ENCODE results near the gene CHST12. TPM values are rescaled to one million over a fixed set of nuclear protein-coding genes. Genes with fewer than 3 reads are reported as not detected.
A peak's percentile ranks its signal among the peaks of the same experiment; 100 is the strongest.
"Not testable (repeated sequence)": the region's sequence is repeated elsewhere in the genome, so short reads cannot be mapped to it uniquely, and the experiment has no call there.

CHST12 gene
- total RNA-seq, 1 donor from 2014 or later = 29.8 TPM

DNA sequence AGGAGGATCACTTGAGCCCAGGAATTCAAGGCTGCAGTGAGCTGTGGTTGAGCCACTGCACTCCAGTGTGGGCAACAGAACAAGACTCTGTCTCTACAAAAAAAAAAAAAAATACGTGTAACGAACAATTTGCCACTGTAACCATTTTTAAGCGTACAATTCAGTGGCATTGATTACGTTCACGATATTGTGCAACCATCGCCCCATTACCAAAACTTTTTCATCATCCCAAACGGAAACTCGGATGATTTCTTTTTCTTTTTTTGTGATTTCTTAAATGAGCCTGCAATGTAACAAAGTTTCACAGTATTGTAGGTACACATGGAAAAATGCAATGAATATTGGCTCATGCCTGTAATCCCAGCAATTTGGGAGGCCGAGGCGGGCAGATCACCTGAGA is 63.3 kb downstream of the CHST12 start:
- Histone ChIP-seq H3K36me3 (no peaks in the 10 kb centered on the region), H3K27me3 (no peaks in the 10 kb centered on the region), H3K4me1 (peaks cover 5% of the 10 kb centered on the region), H3K9me3 (no peaks in the 10 kb centered on the region), H3K27ac (no peak overlapping the region), H3K4me3 (no peak overlapping the region)
- no peak for ATAC-seq
- intact Hi-C loops (cut with DNase I) = no loop called here
- no peak for DNase-seq
- TF ChIP-seq CTCF (IDR thresholded peaks at IDR 0.05) = no peak

- no peak overlapping the region for H3K27ac ChIP-seq
- intact Hi-C loops (cut with DNase I) = no loop called here
- H3K9me3 ChIP-seq = no peaks in the 10 kb centered on the region
- H3K4me1 ChIP-seq = peaks cover 7% of the 10 kb centered on the region
- H3K4me3 ChIP-seq = no peak overlapping the region
- H3K36me3 ChIP-seq = no peaks in the 10 kb centered on the region
- DNase-seq = no peak
- TF ChIP-seq CTCF (IDR thresholded peaks at IDR 0.05) = no peak
- ATAC-seq = no peak
- no peaks in the 10 kb centered on the region for H3K27me3 ChIP-seq
Measured at GRCh38 chr7:2468227-2468626, 64.8 kb downstream of the CHST12 start.

GRCh38 chr7:2469460-2470203 is 66.2 kb downstream of the CHST12 start:
- H3K27ac ChIP-seq; H3K4me1 ChIP-seq; ATAC-seq; H3K4me3 ChIP-seq; intact Hi-C loops (cut with DNase I); DNase-seq; H3K9me3 ChIP-seq; H3K27me3 ChIP-seq; H3K36me3 ChIP-seq: not testable (repeated sequence)

DNA sequence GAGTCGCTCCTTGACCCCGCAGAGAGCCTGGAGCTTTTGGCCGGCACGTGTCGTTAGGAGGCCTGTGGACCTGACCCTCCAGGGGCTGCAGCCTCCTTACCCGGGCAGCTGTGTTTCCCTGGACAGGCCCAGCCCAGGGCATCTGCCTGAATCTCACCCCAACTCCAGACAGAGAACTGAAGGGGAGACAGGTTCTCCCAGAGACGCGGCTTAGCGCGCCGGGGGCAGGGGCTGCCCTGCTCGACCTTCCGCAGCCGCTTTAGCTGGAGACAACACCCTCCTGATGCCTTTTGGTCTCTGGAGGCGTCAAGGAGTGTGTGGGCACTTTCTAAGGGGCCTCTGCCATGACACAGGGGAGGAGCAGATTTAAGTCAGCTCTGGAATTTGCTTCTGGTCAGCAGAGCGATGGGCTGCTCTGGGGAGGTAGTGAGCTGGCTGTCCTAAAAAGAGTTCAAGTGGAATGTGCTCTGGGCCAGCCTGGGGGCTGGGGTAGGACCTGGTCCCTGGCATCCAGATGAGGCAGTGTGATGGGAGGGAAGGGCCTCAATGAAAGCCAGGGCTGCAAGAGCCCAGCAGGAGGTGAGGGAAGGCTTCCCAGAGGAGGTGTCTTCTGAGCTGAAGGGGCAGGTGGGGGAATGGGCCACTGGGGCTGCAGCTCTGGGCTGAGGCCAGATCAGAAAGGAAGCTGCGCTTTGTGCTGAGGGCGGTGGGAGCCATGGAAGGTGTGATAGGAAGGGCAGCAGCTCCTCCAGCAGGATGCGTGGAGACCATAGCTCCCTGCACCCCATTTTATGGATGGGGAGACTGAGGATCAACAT is 67.0 kb downstream of the CHST12 start:
- Histone ChIP-seq H3K9me3 (no peaks in the 10 kb centered on the region), H3K27ac (no peak overlapping the region), H3K4me3 (no peak overlapping the region), H3K27me3 (no peaks in the 10 kb centered on the region), H3K36me3 (no peaks in the 10 kb centered on the region), H3K4me1 (peaks cover 7% of the 10 kb centered on the region)
- TF ChIP-seq CTCF (IDR thresholded peaks at IDR 0.05) = no peak
- DNase-seq (no peak), ATAC-seq (no peak)
- intact Hi-C loops (cut with DNase I) = no loop called here

- Histone ChIP-seq H3K27me3 (no peaks in the 10 kb centered on the region), H3K4me3 (no peak overlapping the region), H3K9me3 (no peaks in the 10 kb centered on the region), H3K36me3 (no peaks in the 10 kb centered on the region), H3K27ac (no peak overlapping the region), H3K4me1 (peaks cover 7% of the 10 kb centered on the region)
- TF ChIP-seq CTCF (IDR thresholded peaks at IDR 0.05) = no peak
- no peak for ATAC-seq
- DNase-seq = no peak
- intact Hi-C loops (cut with DNase I) = no loop called here
Measured at GRCh38 chr7:2471022-2471329, 67.6 kb downstream of the CHST12 start.

- intact Hi-C loops (cut with DNase I) = no loop called here
- DNase-seq = no peak
Measured at GRCh38 chr7:2471396-2471795, 68.0 kb downstream of the CHST12 start.

More at GRCh38 chr7:2471396-2471795, 68.0 kb downstream of the CHST12 start:
- no peak overlapping the region for H3K27ac ChIP-seq
- no peak for TF ChIP-seq CTCF (IDR thresholded peaks at IDR 0.05)
- no peaks in the 10 kb centered on the region for H3K36me3 ChIP-seq
- peaks cover 7% of the 10 kb centered on the region for H3K4me1 ChIP-seq
- H3K27me3 ChIP-seq = no peaks in the 10 kb centered on the region
- H3K9me3 ChIP-seq = no peaks in the 10 kb centered on the region
- ATAC-seq = peak; percentile 9
- H3K4me3 ChIP-seq = no peak overlapping the region

Measured in upper lobe of right lung (tissue), 1 donor.